ENCODE measurements around the gene TTC33. TPM values are rescaled to one million over a fixed set of nuclear protein-coding genes. Genes with fewer than 3 reads are reported as not detected.
"Not testable (repeated sequence)": the region's sequence is repeated elsewhere in the genome, so short reads cannot be mapped to it uniquely, and the experiment has no call there.

Gene TTC33
- total RNA-seq, 1 donor from 2014 or later = 20.3 TPM

GRCh38 chr5:40651201-40651600 is 104.6 kb downstream of the TTC33 start:
- no peak for DNase-seq

- DNase-seq = no peak
Observed at GRCh38 chr5:40649463-40650030, 106.2 kb downstream of the TTC33 start.

- DNase-seq = no peak
Observed at GRCh38 chr5:40648150-40648549, 107.6 kb downstream of the TTC33 start.

GRCh38 chr5:40646266-40646665 is 109.5 kb downstream of the TTC33 start:
- peak; percentile 47 for DNase-seq

GRCh38 chr5:40639531-40639930 is 116.2 kb downstream of the TTC33 start:
- not testable (repeated sequence) for DNase-seq

GRCh38 chr5:40634593-40634992 is 121.2 kb downstream of the TTC33 start:
- DNase-seq = no peak

- DNase-seq = no peak
Observed at GRCh38 chr5:40634154-40634553, 121.6 kb downstream of the TTC33 start.

GRCh38 chr5:40631236-40631635 is 124.5 kb downstream of the TTC33 start:
- peak; percentile 51 for DNase-seq

GRCh38 chr5:40630126-40630525 is 125.6 kb downstream of the TTC33 start:
- DNase-seq = no peak

- DNase-seq = no peak
Observed at GRCh38 chr5:40628407-40628806, 127.4 kb downstream of the TTC33 start.

- no peak for DNase-seq
Observed at GRCh38 chr5:40627706-40628105, 128.1 kb downstream of the TTC33 start.

GRCh38 chr5:40626801-40627200 is 129.0 kb downstream of the TTC33 start:
- no peak for DNase-seq

GRCh38 chr5:40623480-40624420 is 132.0 kb downstream of the TTC33 start:
- no peak for DNase-seq

- peak; percentile 14 for DNase-seq
Observed at GRCh38 chr5:40622463-40623252, 133.1 kb downstream of the TTC33 start.

- DNase-seq = no peak
Observed at GRCh38 chr5:40619421-40619820, 136.3 kb downstream of the TTC33 start.

GRCh38 chr5:40618926-40619325 is 136.8 kb downstream of the TTC33 start:
- no peak for DNase-seq

- DNase-seq = no peak
Observed at GRCh38 chr5:40616781-40617180, 139.0 kb downstream of the TTC33 start.

GRCh38 chr5:40615586-40616170 is 140.1 kb downstream of the TTC33 start:
- no peak for DNase-seq

- DNase-seq = no peak
Observed at GRCh38 chr5:40614923-40615585, 140.7 kb downstream of the TTC33 start.

- DNase-seq = no peak
Observed at GRCh38 chr5:40614466-40614865, 141.3 kb downstream of the TTC33 start.

GRCh38 chr5:40607202-40607601 is 148.6 kb downstream of the TTC33 start:
- no peak for DNase-seq

GRCh38 chr5:40606077-40606765 is 149.5 kb downstream of the TTC33 start:
- peak; percentile 2 for DNase-seq

All from dermis blood vessel endothelial cell (primary cell).